ENCODE results near the gene SNX1.

The SNX1 gene

DNA sequence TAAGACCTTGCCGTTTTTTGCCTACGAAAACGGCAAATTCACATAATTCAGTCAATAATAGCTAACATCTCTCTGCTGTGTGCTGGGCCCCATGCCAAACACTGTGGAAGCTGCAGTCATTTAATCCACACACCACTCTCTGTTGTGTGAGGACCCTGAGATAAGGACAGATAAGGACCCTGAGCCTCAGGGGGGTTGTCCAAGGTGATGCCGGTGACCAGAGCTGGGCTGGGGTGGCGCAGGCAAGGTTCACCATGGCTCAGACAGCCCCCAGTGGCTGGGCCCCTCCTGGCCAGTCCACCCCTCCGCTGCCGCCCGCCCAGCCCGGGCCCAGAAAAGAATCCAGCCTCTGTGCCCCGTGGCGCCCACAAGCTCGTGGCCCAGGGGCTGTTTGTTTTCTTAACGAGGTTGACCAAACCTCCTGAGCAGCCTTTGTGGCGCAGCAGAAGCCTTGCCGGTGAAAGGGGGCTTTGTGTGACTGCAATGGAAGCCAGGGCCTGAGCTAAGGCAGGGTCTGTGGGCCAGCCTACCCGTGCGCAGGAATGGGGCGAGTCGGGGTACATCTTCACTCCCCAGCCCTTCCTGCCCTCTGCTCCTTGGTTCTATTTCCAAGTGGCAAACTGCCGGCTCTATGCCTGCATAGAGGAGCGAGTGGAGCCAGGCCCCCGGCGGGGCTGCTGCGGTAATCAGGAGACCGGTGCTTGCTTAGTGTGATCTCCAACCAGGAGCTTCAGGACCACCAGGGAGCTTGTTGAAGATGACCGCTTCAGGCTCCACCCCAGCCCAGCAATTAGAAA is 51.3 kb downstream of the SNX1 start:
- peaks cover 8% of the 10 kb centered on the region for H3K4me1 ChIP-seq (ENCODE audit: insufficient read depth, low read length, poor library complexity, severe bottlenecking)
- H3K79me2 ChIP-seq (ENCODE audit: insufficient read depth, low read length) = no peaks in the 10 kb centered on the region
- no peaks in the 10 kb centered on the region for H3K9me3 ChIP-seq (ENCODE audit: insufficient read depth, low read depth, low read length)
- H3K4me2 ChIP-seq (ENCODE audit: low read depth, low read length, poor library complexity, severe bottlenecking) = no peak overlapping the region
- no peak overlapping the region for H3K4me3 ChIP-seq (ENCODE audit: low read length, poor library complexity, severe bottlenecking)
- peaks cover 13% of the 10 kb centered on the region; the same call in 1 of the 2 replicates for H3K36me3 ChIP-seq (ENCODE audit: insufficient read depth, low read length)
- no peak overlapping the region for H3K9ac ChIP-seq (ENCODE audit: low read depth, low read length, poor library complexity, severe bottlenecking)
- H3K27me3 ChIP-seq (ENCODE audit: insufficient read depth, low read length, poor library complexity, severe bottlenecking) = no peaks in the 10 kb centered on the region
- H2AFZ ChIP-seq (ENCODE audit: low read length) = no peak overlapping the region
- no peaks in the 10 kb centered on the region for H3K9me2 ChIP-seq (replicated peaks; ENCODE audit: low read depth, low read length)
- H3F3A ChIP-seq (ENCODE audit: low read depth) = no peaks in the 10 kb centered on the region
- no peaks in the 10 kb centered on the region for H4K20me1 ChIP-seq (ENCODE audit: insufficient read depth, low read length, poor library complexity, severe bottlenecking)
- TF ChIP-seq EZH2phosphoT487 (IDR thresholded peaks at IDR 0.05; ENCODE audit: borderline replicate concordance) = no peak
- TF ChIP-seq, protein P1, sequence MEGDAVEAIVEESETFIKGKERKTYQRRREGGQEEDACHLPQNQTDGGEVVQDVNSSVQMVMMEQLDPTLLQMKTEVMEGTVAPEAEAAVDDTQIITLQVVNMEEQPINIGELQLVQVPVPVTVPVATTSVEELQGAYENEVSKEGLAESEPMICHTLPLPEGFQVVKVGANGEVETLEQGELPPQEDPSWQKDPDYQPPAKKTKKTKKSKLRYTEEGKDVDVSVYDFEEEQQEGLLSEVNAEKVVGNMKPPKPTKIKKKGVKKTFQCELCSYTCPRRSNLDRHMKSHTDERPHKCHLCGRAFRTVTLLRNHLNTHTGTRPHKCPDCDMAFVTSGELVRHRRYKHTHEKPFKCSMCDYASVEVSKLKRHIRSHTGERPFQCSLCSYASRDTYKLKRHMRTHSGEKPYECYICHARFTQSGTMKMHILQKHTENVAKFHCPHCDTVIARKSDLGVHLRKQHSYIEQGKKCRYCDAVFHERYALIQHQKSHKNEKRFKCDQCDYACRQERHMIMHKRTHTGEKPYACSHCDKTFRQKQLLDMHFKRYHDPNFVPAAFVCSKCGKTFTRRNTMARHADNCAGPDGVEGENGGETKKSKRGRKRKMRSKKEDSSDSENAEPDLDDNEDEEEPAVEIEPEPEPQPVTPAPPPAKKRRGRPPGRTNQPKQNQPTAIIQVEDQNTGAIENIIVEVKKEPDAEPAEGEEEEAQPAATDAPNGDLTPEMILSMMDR (conservative IDR thresholded peaks at IDR 0.05; ENCODE audit: low read length) = no peak

DNA sequence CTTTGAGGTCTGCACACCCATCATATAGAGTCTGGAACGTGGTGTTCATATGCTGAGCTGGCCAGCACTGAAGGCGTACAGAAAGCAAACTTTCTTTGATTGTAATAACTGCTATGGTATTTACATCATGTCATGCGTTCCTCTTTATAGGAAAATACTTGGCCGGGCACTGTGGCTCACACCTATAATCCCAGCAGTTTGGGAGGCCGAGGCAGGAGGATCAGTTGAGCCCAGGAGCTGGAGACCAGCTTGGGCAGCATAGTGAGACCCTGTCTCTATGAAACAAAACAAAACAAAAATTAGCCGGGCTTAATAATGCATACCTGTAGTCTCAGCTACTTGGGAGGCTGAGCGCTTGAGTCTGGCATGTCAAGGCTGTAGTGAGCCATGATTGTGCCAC is 52.4 kb downstream of the SNX1 start:
- Histone ChIP-seq H3K9me2 (replicated peaks; ENCODE audit: low read depth, low read length) (no peaks in the 10 kb centered on the region), H3K9ac (ENCODE audit: low read depth, low read length, poor library complexity, severe bottlenecking) (no peak overlapping the region), H3K4me3 (ENCODE audit: low read length, poor library complexity, severe bottlenecking) (no peak overlapping the region), H3K4me2 (ENCODE audit: low read depth, low read length, poor library complexity, severe bottlenecking) (no peak overlapping the region), H3K4me1 (ENCODE audit: insufficient read depth, low read length, poor library complexity, severe bottlenecking) (peaks cover 13% of the 10 kb centered on the region), H4K20me1 (ENCODE audit: insufficient read depth, low read length, poor library complexity, severe bottlenecking) (no peaks in the 10 kb centered on the region), H3K36me3 (ENCODE audit: insufficient read depth, low read length) (peaks cover 13% of the 10 kb centered on the region; the same call in 1 of the 2 replicates), H3K9me3 (ENCODE audit: insufficient read depth, low read depth, low read length) (no peaks in the 10 kb centered on the region), H2AFZ (ENCODE audit: low read length) (no peak overlapping the region), H3K27me3 (ENCODE audit: insufficient read depth, low read length, poor library complexity, severe bottlenecking) (no peaks in the 10 kb centered on the region), H3F3A (ENCODE audit: low read depth) (no peaks in the 10 kb centered on the region), H3K79me2 (ENCODE audit: insufficient read depth, low read length) (no peaks in the 10 kb centered on the region)
- TF ChIP-seq EZH2phosphoT487 (IDR thresholded peaks at IDR 0.05; ENCODE audit: borderline replicate concordance) = no peak
- TF ChIP-seq, protein P1 (conservative IDR thresholded peaks at IDR 0.05; ENCODE audit: low read length) = no peak

DNA sequence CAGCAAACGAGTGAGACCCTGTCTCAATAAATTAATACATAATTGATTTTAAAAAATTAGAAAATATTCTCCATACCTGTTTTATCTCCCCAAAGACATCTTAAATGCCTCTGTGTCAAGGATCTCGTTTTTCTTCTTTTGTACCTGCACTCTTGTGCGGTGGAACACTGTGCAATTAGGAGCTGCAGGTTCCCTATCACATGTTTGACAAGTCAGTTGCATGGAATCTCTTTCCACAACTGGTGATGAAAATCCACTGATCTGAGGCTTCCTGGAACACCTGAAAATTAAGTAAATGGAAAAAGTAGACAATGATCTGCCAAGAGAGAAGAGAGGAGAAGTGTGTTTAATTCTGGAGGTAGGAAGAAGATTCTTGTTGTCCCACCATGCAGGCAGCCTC is 52.8 kb downstream of the SNX1 start:
- H3K9me2 ChIP-seq (replicated peaks; ENCODE audit: low read depth, low read length) = no peaks in the 10 kb centered on the region
- no peak for TF ChIP-seq EZH2phosphoT487 (IDR thresholded peaks at IDR 0.05; ENCODE audit: borderline replicate concordance)
- TF ChIP-seq, protein P1 (conservative IDR thresholded peaks at IDR 0.05; ENCODE audit: low read length) = no peak
- H3K9ac ChIP-seq (ENCODE audit: low read depth, low read length, poor library complexity, severe bottlenecking) = no peak overlapping the region
- no peaks in the 10 kb centered on the region for H4K20me1 ChIP-seq (ENCODE audit: insufficient read depth, low read length, poor library complexity, severe bottlenecking)
- H3K9me3 ChIP-seq (ENCODE audit: insufficient read depth, low read depth, low read length) = no peaks in the 10 kb centered on the region
- H3K4me2 ChIP-seq (ENCODE audit: low read depth, low read length, poor library complexity, severe bottlenecking) = no peak overlapping the region
- no peak overlapping the region for H3K4me3 ChIP-seq (ENCODE audit: low read length, poor library complexity, severe bottlenecking)
- no peaks in the 10 kb centered on the region for H3F3A ChIP-seq (ENCODE audit: low read depth)
- peaks cover 15% of the 10 kb centered on the region for H3K4me1 ChIP-seq (ENCODE audit: insufficient read depth, low read length, poor library complexity, severe bottlenecking)
- no peaks in the 10 kb centered on the region for H3K79me2 ChIP-seq (ENCODE audit: insufficient read depth, low read length)
- peaks cover 10% of the 10 kb centered on the region; the same call in 1 of the 2 replicates for H3K36me3 ChIP-seq (ENCODE audit: insufficient read depth, low read length)
- H3K27me3 ChIP-seq (ENCODE audit: insufficient read depth, low read length, poor library complexity, severe bottlenecking) = no peaks in the 10 kb centered on the region
- no peak overlapping the region for H2AFZ ChIP-seq (ENCODE audit: low read length)

Measured in Loucy (cell line).